Kidney (tissue), 14 donors: Measurements from ENCODE around the gene P3H2. TPM values are rescaled to one million over a fixed set of nuclear protein-coding genes. Genes with fewer than 3 reads are reported as not detected.

Experiments used
- DNase-seq, 5 donors: peaks; one replicate each; pipeline ENCODE4 v3.0.0-alpha.2; 2013 to 2020
- FAIRE-seq: peaks from 2 replicates; lab custom pipeline; 2012; peaks lifted over from hg19 to GRCh38; lab: Jason Lieb, UNC
- H3K27ac ChIP-seq, 2 donors: one replicate each; pipeline ENCODE4 v1.7.0; 2013; ENCODE audit warnings: low read depth in 2 of 2, low read length in 2 of 2, inconsistent platforms in 1 of 2
- H3K27me3 ChIP-seq: one replicate; pipeline ENCODE4 v1.7.1; 2013; ENCODE audit warnings: low read length, inconsistent platforms; ENCODE audit not compliant: control insufficient read depth, insufficient read depth
- H3K36me3 ChIP-seq, 3 donors: one replicate each; pipeline versions ENCODE4 v1.7.0 to v1.7.1; 2013; ENCODE audit warnings: low read length in 3 of 3, control low read depth in 1 of 3, inconsistent platforms in 1 of 3; ENCODE audit not compliant: insufficient read depth in 3 of 3, control insufficient read depth in 2 of 3
- H3K4me1 ChIP-seq, 3 donors: one replicate each; pipeline versions ENCODE4 v1.7.0 to v1.7.1; 2013; ENCODE audit warnings: low read length in 3 of 3, inconsistent platforms in 1 of 3, low read depth in 1 of 3; ENCODE audit not compliant: control insufficient read depth in 2 of 3, insufficient read depth in 2 of 3
- H3K4me3 ChIP-seq, 3 donors: one replicate each; pipeline versions ENCODE4 v1.7.0 to v1.8.1; 2013; ENCODE audit warnings: low read length in 3 of 3, control low read depth in 1 of 3, inconsistent platforms in 1 of 3
- H3K9ac ChIP-seq, 3 donors: one replicate each; pipeline versions ENCODE4 v1.7.0 to v1.7.1; 2013; ENCODE audit warnings: low read length in 3 of 3, control low read depth in 1 of 3, inconsistent platforms in 1 of 3
- H3K9me3 ChIP-seq, 3 donors: one replicate each; pipeline versions ENCODE4 v1.7.0 to v1.7.1; 2013; ENCODE audit warnings: low read length in 3 of 3, control low read depth in 1 of 3, inconsistent platforms in 1 of 3; ENCODE audit not compliant: control insufficient read depth in 2 of 3, insufficient read depth in 1 of 3
- intact Hi-C: fragments of 100-400 bp; cut with DNase I; formaldehyde crosslinking; loops from one replicate; pipeline ENCODE4 v1.11.1; 2022
- polyA plus RNA-seq: library from polyadenylated mRNA; stranded (reverse); fragments of 350-450 nt; fragmentation: Illumina TruSeq; extraction: RNeasy Lipid Tissue Mini Kit (QIAGEN cat#74804); gene quantifications from one replicate; pipeline ENCODE4 v1.2.3, GENCODE V29; 2014; ENCODE audit warnings: low read depth, low replicate concordance; ENCODE audit not compliant: insufficient read depth
- total RNA-seq: library from RNA; stranded (reverse); fragmentation: NEBNext Ultra II Directional; extraction: Animal tissue kit (Norgen Biotek cat#: 25700); gene quantifications from one replicate; pipeline ENCODE4 v1.2.1, GENCODE V29; 2021
- TF ChIP-seq, protein P1 (sequence below): IDR thresholded peaks from 3 replicates; pipeline ENCODE4 v1.5.1; 2012; ENCODE audit warnings: mild to moderate bottlenecking, moderate library complexity, borderline replicate concordance; ENCODE audit not compliant: insufficient read depth; ENCODE audit errors: extremely low read depth
- donor health status: control.
- donor health status: control.
- donor health status: control.
- donor health status: control.
- donor health status: control.
- donor health status: DM: yes; HTN: yes; CAD: no.
- donor health status: Normal renal cell carcinoma (clear cell type).

The P3H2 gene
- total and polyA plus RNA-seq, 2 donors from 2014 or later: 57.2 to 103 TPM

DNA sequence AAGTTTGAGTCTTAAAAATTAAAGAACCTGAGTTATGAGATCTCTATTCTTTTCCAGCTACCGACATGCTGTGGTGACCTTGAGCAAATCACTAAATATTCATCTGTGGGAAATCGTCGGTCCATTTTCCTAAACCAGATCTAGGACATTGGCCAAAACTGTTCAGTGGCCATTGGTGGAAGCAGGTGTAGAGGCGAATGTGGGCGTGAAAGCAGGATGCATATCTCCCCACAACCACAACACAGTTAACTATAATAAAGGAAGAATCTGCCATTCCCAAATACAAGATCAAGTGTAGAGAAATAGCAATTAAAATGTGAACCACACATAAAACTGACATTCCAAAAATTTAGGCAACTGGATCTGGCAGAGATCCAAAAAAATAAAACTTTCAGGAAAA is 129.9 kb downstream of the P3H2 start:
- DNase-seq (no peak), FAIRE-seq (no peak)
- H3K4me1 ChIP-seq: no peaks in the 10 kb centered on the region
- peaks cover 0 to 3% (median 0%) of the 10 kb centered on the region in 3 donors for H3K36me3 ChIP-seq
- intact Hi-C loops: no loop called here
- H3K4me3 ChIP-seq: no peak overlapping the region
- no peak overlapping the region for H3K9ac ChIP-seq
- TF ChIP-seq, protein P1, sequence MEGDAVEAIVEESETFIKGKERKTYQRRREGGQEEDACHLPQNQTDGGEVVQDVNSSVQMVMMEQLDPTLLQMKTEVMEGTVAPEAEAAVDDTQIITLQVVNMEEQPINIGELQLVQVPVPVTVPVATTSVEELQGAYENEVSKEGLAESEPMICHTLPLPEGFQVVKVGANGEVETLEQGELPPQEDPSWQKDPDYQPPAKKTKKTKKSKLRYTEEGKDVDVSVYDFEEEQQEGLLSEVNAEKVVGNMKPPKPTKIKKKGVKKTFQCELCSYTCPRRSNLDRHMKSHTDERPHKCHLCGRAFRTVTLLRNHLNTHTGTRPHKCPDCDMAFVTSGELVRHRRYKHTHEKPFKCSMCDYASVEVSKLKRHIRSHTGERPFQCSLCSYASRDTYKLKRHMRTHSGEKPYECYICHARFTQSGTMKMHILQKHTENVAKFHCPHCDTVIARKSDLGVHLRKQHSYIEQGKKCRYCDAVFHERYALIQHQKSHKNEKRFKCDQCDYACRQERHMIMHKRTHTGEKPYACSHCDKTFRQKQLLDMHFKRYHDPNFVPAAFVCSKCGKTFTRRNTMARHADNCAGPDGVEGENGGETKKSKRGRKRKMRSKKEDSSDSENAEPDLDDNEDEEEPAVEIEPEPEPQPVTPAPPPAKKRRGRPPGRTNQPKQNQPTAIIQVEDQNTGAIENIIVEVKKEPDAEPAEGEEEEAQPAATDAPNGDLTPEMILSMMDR: no peak
- H3K27me3 ChIP-seq: no peaks in the 10 kb centered on the region
- no peaks in the 10 kb centered on the region for H3K9me3 ChIP-seq
- H3K27ac ChIP-seq: no peak overlapping the region

DNA sequence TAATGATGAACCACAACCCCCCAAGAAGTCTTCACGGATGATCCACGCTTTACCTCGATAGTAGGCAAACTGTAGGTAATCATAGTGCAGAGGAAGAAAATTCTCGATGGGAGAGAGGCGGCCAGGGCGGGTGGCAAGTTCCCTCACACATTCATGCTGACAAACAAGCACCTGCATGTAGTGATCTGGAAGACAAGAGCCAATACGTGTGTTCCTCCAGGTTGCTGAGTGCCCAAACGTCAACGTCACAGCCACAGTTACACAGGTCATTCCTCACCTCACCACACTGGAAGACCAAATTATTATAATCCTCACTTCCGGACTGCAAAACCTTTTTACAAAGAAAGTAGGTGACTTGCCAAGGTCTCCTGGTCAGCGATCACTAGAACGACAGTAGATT is 131.8 kb downstream of the P3H2 start:
- no peak overlapping the region for H3K27ac ChIP-seq
- DNase-seq (no peak), FAIRE-seq (no peak)
- no peaks in the 10 kb centered on the region for H3K27me3 ChIP-seq
- intact Hi-C loops: no loop called here
- H3K4me3 ChIP-seq: no peak overlapping the region
- H3K4me1 ChIP-seq: no peaks in the 10 kb centered on the region
- H3K9me3 ChIP-seq: no peaks in the 10 kb centered on the region
- TF ChIP-seq, protein P1: no peak
- H3K9ac ChIP-seq: no peak overlapping the region
- peaks cover 0 to 3% (median 0%) of the 10 kb centered on the region in 3 donors for H3K36me3 ChIP-seq

DNA sequence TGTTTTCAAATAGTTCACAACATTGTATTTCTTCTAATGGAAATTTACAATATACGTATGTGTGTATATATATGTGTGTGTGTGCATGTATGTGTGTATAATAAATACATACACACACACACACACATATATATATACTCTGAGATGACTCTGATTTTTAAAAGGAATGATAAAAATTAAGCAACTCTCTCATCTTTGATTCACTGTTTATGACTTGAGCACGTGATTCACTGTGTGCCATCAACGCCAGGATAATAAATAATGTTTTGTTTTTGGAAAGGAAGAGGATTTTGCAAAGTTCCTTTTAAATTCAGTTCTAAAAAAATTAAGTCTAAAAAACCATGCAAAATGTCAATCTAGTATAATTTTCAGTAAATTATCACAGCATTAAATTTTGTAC is 132.4 kb downstream of the P3H2 start:
- H3K9ac ChIP-seq: no peak overlapping the region
- H3K4me3 ChIP-seq: no peak overlapping the region
- peaks cover 0 to 3% (median 0%) of the 10 kb centered on the region in 3 donors for H3K36me3 ChIP-seq
- no peak overlapping the region for H3K27ac ChIP-seq
- TF ChIP-seq, protein P1: no peak
- no peaks in the 10 kb centered on the region for H3K9me3 ChIP-seq
- DNase-seq (no peak), FAIRE-seq (no peak)
- H3K27me3 ChIP-seq: no peaks in the 10 kb centered on the region
- intact Hi-C loops: no loop called here
- H3K4me1 ChIP-seq: no peaks in the 10 kb centered on the region

DNA sequence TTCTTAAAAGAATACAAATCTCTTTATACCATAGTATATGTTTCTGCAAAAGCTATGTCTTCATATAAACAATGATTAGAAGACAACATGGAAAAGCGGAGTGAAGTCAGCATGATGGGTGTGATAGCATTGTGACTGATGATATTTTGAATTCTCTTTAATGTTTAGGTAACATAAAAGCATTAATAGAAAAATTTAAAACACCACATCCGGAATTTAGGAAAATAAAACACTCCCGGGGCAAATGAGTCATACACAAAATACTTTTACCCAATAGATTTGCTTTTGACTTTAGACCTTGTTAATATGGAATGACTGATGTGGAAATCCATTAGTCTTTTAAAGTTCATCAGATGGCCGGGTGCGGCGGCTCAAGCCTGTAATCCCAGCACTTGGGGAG is 134.7 kb downstream of the P3H2 start:
- peaks cover 0 to 3% (median 0%) of the 10 kb centered on the region in 3 donors for H3K36me3 ChIP-seq
- no peaks in the 10 kb centered on the region for H3K27me3 ChIP-seq
- peaks cover 0 to 8% (median 8%) of the 10 kb centered on the region in 3 donors for H3K4me1 ChIP-seq
- H3K4me3 ChIP-seq: no peak overlapping the region
- no peak overlapping the region for H3K27ac ChIP-seq
- TF ChIP-seq, protein P1: no peak
- no peak for DNase-seq
- no peak overlapping the region for H3K9ac ChIP-seq
- H3K9me3 ChIP-seq: no peaks in the 10 kb centered on the region
- intact Hi-C loops: no loop called here
- no peak for FAIRE-seq
